A549 (cell line): ENCODE results near the gene SLTM. TPM values are rescaled to one million over a fixed set of nuclear protein-coding genes. Genes with fewer than 3 reads are reported as not detected.
"Not testable (repeated sequence)": the region's sequence is repeated elsewhere in the genome, so short reads cannot be mapped to it uniquely, and the experiment has no call there.

Experiments used
- ATAC-seq, 2 experiments: fragments of 200-7000 bp in 1 of 2; fragments of >200 bp in 1 of 2; cut with Nextera tagmentation in 1 of 2; cut with Tn5 transposase in 1 of 2; 3 replicates each; pipeline versions ENCODE4 v1.8.0 to v1.9.1; 2018 to 2020; ENCODE audit warnings: mild to moderate bottlenecking in 1 of 2, moderate library complexity in 1 of 2
- CTCF ChIA-PET: fragments of 300-600 bp; sonication (Branson Sonifier 250); formaldehyde crosslinking; extraction: SDS; loops from one replicate; lab custom pipeline; 2021; ENCODE audit warnings: antibody characterized with exemption, inconsistent platforms; lab: Yijun Ruan, JAX
- POLR2A ChIA-PET: fragments of 350-600 bp; formaldehyde crosslinking; extraction: SDS; loops from one replicate; lab custom pipeline; 2021; ENCODE audit warnings: antibody characterized with exemption, inconsistent platforms; lab: Yijun Ruan, JAX
- DNase-seq, 2 experiments: peaks; one replicate each; pipeline versions ENCODE4 v3.0.0 to v3.0.0-alpha.2; 2011 to 2016; ENCODE audit warnings: low read depth in 1 of 2, low spot score in 1 of 2
- FAIRE-seq: peaks from 2 replicates; lab custom pipeline; 2011; peaks lifted over from hg19 to GRCh38; lab: Jason Lieb, UNC
- H3K27ac ChIP-seq, 2 experiments: fragments of >200 bp; sonication (Bioruptor Twin); formaldehyde crosslinking; 3 replicates each; pipeline ENCODE4 v1.5.1; 2016 to 2017
- H3K4me1 ChIP-seq: fragments of >200 bp; sonication (Bioruptor Twin); formaldehyde crosslinking; 3 replicates; pipeline ENCODE4 v1.6.1; 2016
- H3K4me2 ChIP-seq: fragments of >200 bp; sonication (Bioruptor Twin); formaldehyde crosslinking; 3 replicates; pipeline ENCODE4 v1.6.1; 2016
- H3K4me3 ChIP-seq: fragments of >200 bp; sonication (Bioruptor Twin); formaldehyde crosslinking; 3 replicates; pipeline ENCODE4 v1.5.1; 2016
- H3K9me3 ChIP-seq: fragments of >200 bp; sonication (Bioruptor Twin); formaldehyde crosslinking; 3 replicates; pipeline ENCODE4 v1.6.1; 2016
- CBX2 ChIP-seq: fragments of 200-600 bp; sonication (generic); IDR thresholded peaks from 2 replicates; pipeline ENCODE4 v1.6.1; 2016; ENCODE audit warnings: low read depth, mild to moderate bottlenecking, borderline replicate concordance
- ELK1 ChIP-seq: fragments of 150-350 bp; IDR thresholded peaks from 2 replicates; pipeline ENCODE4 v1.6.1; 2014; ENCODE audit warnings: low read depth, mild to moderate bottlenecking, low read length
- ESRRA ChIP-seq: fragments of 150-350 bp; IDR thresholded peaks from 2 replicates; pipeline ENCODE4 v1.6.1; 2014; ENCODE audit warnings: mild to moderate bottlenecking, low read length, borderline replicate concordance
- FOXS1 ChIP-seq: fragments of 250-450 bp; sonication (Bioruptor Pico); IDR thresholded peaks from 2 replicates; pipeline ENCODE4 v1.5.0; 2020; ENCODE audit warnings: mild to moderate bottlenecking, moderate library complexity
- HDAC2 ChIP-seq: fragments of 200-600 bp; sonication (generic); IDR thresholded peaks from 2 replicates; pipeline ENCODE4 v1.6.1; 2016
- HES2 ChIP-seq: fragments of >200 bp; sonication (Bioruptor Twin); formaldehyde crosslinking; IDR thresholded peaks from 2 replicates; pipeline ENCODE4 v1.6.1; 2016
- HEYL ChIP-seq: fragments of 250-450 bp; sonication (Bioruptor Pico); IDR thresholded peaks from 2 replicates; pipeline ENCODE4 v1.8.0; 2021; ENCODE audit warnings: mild to moderate bottlenecking, moderate library complexity
- HOXA7 ChIP-seq: fragments of 250-450 bp; sonication (Bioruptor Pico); IDR thresholded peaks from 2 replicates; pipeline ENCODE4 v1.5.0; 2020; ENCODE audit warnings: mild to moderate bottlenecking, moderate library complexity
- HOXB13 ChIP-seq: fragments of 250-450 bp; sonication (Bioruptor Pico); IDR thresholded peaks from 2 replicates; pipeline ENCODE4 v1.5.0; 2020; ENCODE audit warnings: low read depth, mild to moderate bottlenecking, moderate library complexity
- JUN ChIP-seq, 2 experiments: fragments of >200 bp; sonication (Bioruptor Twin); formaldehyde crosslinking; IDR thresholded peaks; 2 replicates in 1 of 2; 3 replicates in 1 of 2; pipeline ENCODE4 v1.6.1; 2016 to 2017
- JUNB ChIP-seq: fragments of >200 bp; sonication (Bioruptor Twin); formaldehyde crosslinking; IDR thresholded peaks from 2 replicates; pipeline ENCODE4 v1.6.1; 2016
- KDM1A ChIP-seq: fragments of 200-600 bp; sonication (generic); IDR thresholded peaks from 2 replicates; pipeline ENCODE4 v1.6.1; 2016; ENCODE audit warnings: low read depth, mild to moderate bottlenecking
- MAFK ChIP-seq: fragments of 450-650 bp; IDR thresholded peaks from 2 replicates; pipeline ENCODE4 v1.6.1; 2014; ENCODE audit not compliant: partially characterized antibody
- NFE2L2 ChIP-seq: fragments of 150-350 bp; conservative IDR thresholded peaks from 2 replicates; pipeline ENCODE4 v1.6.1; 2014; ENCODE audit warnings: low read length
- PBX3 ChIP-seq: IDR thresholded peaks from 2 replicates; pipeline ENCODE4 v1.6.1; 2012
- RAD21 ChIP-seq, 2 experiments: fragments of >200 bp in 1 of 2; sonication (Bioruptor Twin) in 1 of 2; formaldehyde crosslinking in 1 of 2; IDR thresholded peaks in 1 of 2; conservative IDR thresholded peaks in 1 of 2; 2 replicates in 1 of 2; 3 replicates in 1 of 2; pipeline ENCODE4 v1.6.1; 2012 to 2018; ENCODE audit warnings: inconsistent platforms in 1 of 2
- RARB ChIP-seq: fragments of 250-450 bp; sonication (Bioruptor Pico); IDR thresholded peaks from 2 replicates; pipeline ENCODE4 v1.8.0; 2021; ENCODE audit warnings: mild to moderate bottlenecking, moderate library complexity
- SMC3 ChIP-seq: fragments of >200 bp; sonication (Bioruptor Twin); formaldehyde crosslinking; IDR thresholded peaks from 3 replicates; pipeline ENCODE4 v1.6.1; 2018; ENCODE audit warnings: inconsistent platforms
- TP53 ChIP-seq: fragments of 250-450 bp; sonication (Bioruptor Pico); IDR thresholded peaks from 2 replicates; pipeline ENCODE4 v1.5.0; 2021; ENCODE audit warnings: mild to moderate bottlenecking, moderate library complexity
- USF2 ChIP-seq: fragments of 450-650 bp; IDR thresholded peaks from 2 replicates; pipeline ENCODE4 v1.6.1; 2014; ENCODE audit warnings: antibody characterized with exemption
- ZSCAN20 ChIP-seq: fragments of 250-450 bp; sonication (Bioruptor Pico); IDR thresholded peaks from 2 replicates; pipeline ENCODE4 v1.8.0; 2022; ENCODE audit warnings: mild to moderate bottlenecking, moderate library complexity
- WGBS: methylation state at CpG from one replicate; pipeline ENCODE4 v1.1.6; 2017; ENCODE audit errors: missing lambda C conversion rate; 5-methylcytosine and 5-hydroxymethylcytosine counted together
- polyA plus RNA-seq, 4 experiments: library from polyadenylated mRNA; depleted of rRNA in 3 of 4; stranded (reverse); fragments of >200 nt; fragmentation: RNase III in 1 of 4; extraction: RNeasy Plus Mini Kit Qiagen cat#74134 plus additional on column Dnase treatment in 1 of 4; gene quantifications; 2 replicates in 3 of 4; 3 replicates in 1 of 4; pipeline ENCODE4 v1.2.3, GENCODE V29; 2011 to 2017

SLTM gene
- polyA plus RNA-seq, 2 of the 4 experiments (the other 2 are of a cell fraction) = 93.5 to 133 TPM

- Histone ChIP-seq H3K4me2 (no peak overlapping the region), H3K4me3 (no peak overlapping the region), H3K9me3 (no peaks in the 10 kb centered on the region), H3K27ac (no peak overlapping the region), H3K4me1 (peaks cover 9% of the 10 kb centered on the region; the same call in 2 of the 3 replicates)
- POLR2A ChIA-PET = interaction anchor here (0.5 kb wide), 1 partner anchor 25 kb away, joined by 4 read pairs; no protein-coding TSS in a partner anchor
- DNase-seq = no peak
- no peak for TF ChIP-seq ELK1
- TF ChIP-seq CBX2 = no peak
- no peak for TF ChIP-seq HES2
- CTCF ChIA-PET = interaction anchor here (0.9 to 1.3 kb wide), 2 partner anchors 11 to 12 kb away, joined by 4 to 5 read pairs; no protein-coding TSS in a partner anchor
- WGBS = 90% methylated on average over 5 of the region's 5 CpGs
- no peak for ATAC-seq
- no peak for FAIRE-seq
Observed at GRCh38 chr15:58951388-58952007, 18.0 kb upstream of the SLTM start.

- TF ChIP-seq PBX3 (no peak), RAD21 (conservative IDR thresholded peaks at IDR 0.05 in 1 of 2, IDR thresholded peaks at IDR 0.05 in 1 of 2) (no peak), HOXB13 (CRISPR knock-in tag) (no peak), ESRRA (no peak), RARB (CRISPR knock-in tag) (no peak), TP53 (CRISPR knock-in tag) (no peak), HDAC2 (no peak), SMC3 (no peak), HEYL (CRISPR knock-in tag) (no peak), HOXA7 (no peak), MAFK (no peak), JUN (IDR thresholded peaks at IDR 0.05) (no peak), JUNB (no peak), FOXS1 (CRISPR knock-in tag) (no peak), KDM1A (no peak), ZSCAN20 (CRISPR knock-in tag) (no peak), USF2 (no peak), NFE2L2 (no peak)
- H3K4me2 ChIP-seq = no peak overlapping the region
- no peaks in the 10 kb centered on the region for H3K9me3 ChIP-seq
- CTCF ChIA-PET = interaction anchor here (0.6 to 1.9 kb wide), 2 partner anchors 9 to 37 kb away, joined by 4 to 6 read pairs; no protein-coding TSS in a partner anchor
- peak; percentile 23 for FAIRE-seq
- H3K27ac ChIP-seq = no peak overlapping the region
- 47% methylated on average over 3 of the region's 3 CpGs for WGBS
- H3K4me3 ChIP-seq = no peak overlapping the region
- POLR2A ChIA-PET = no interaction called here
- ATAC-seq = no peak
- no peak for DNase-seq
- no peaks in the 10 kb centered on the region; the same call in 2 of the 3 replicates for H3K4me1 ChIP-seq
Observed at GRCh38 chr15:58947179-58947578, 13.7 kb upstream of the SLTM start.

- DNase-seq, FAIRE-seq, H3K4me3 ChIP-seq, POLR2A ChIA-PET, ATAC-seq, H3K9me3 ChIP-seq: not testable (repeated sequence)
- H3K27ac ChIP-seq = peak overlapping the region; percentile 96 to 99
- peak overlapping the region; percentile 80 for H3K4me2 ChIP-seq
- CTCF ChIA-PET = interaction anchor here (0.6 to 1.3 kb wide), 3 partner anchors 14 to 665 kb away, joined by 3 to 4 read pairs (median 4); no protein-coding TSS in a partner anchor
- WGBS = 94% methylated on average over 8 of the region's 8 CpGs
- peaks cover 22% of the 10 kb centered on the region for H3K4me1 ChIP-seq
Observed at GRCh38 chr15:58934974-58935373, 1.5 kb upstream of the SLTM start.
